Stimulated activated CD4-positive, alpha-beta T cell treated with anti-CD3 and anti-CD28 coated beads, Interleukin-4, amount 100 ng/mL, for 48 hours (primary cell): Measurements from ENCODE around the gene BNIPL.

Experiments used
- DNase-seq, 2 donors: peaks; one replicate each; pipeline ENCODE4 v3.0.0-alpha.2; 2020; ENCODE audit warnings: low read depth in 2 of 2

The BNIPL gene

GRCh38 chr1:151036356-151036755 is at the start of gene BNIPL:
Gene BNIPL, plus strand, starts transcription at chr1:151036586. Its CDS starts 140 bp downstream, at chr1:151036726.
- DNase-seq: no peak

- no peak for DNase-seq
These were observed 48.5 kb upstream of the BNIPL start for GRCh38 chr1:150987924-150988323.

GRCh38 chr1:150992626-150993025 is 43.8 kb upstream of the BNIPL start:
- DNase-seq: no peak

- no peak for DNase-seq
These were observed 42.1 kb upstream of the BNIPL start for GRCh38 chr1:150994248-150994647.

- DNase-seq: no peak
These were observed 40.9 kb upstream of the BNIPL start for GRCh38 chr1:150995460-150995859.

- no peak for DNase-seq
These were observed 40.5 kb upstream of the BNIPL start for GRCh38 chr1:150995896-150996295.

- DNase-seq: no peak
These were observed 39.1 kb upstream of the BNIPL start for GRCh38 chr1:150997126-150997872.

GRCh38 chr1:150997949-150998348 is 38.4 kb upstream of the BNIPL start:
- no peak for DNase-seq

- no peak for DNase-seq
These were observed 37.2 kb upstream of the BNIPL start for GRCh38 chr1:150999051-150999674.

GRCh38 chr1:150999926-151000325 is 36.5 kb upstream of the BNIPL start:
- DNase-seq: no peak

- DNase-seq: no peak
These were observed 36.0 kb upstream of the BNIPL start for GRCh38 chr1:151000408-151000807.

- no peak for DNase-seq
These were observed 34.8 kb upstream of the BNIPL start for GRCh38 chr1:151001602-151002001.

GRCh38 chr1:151002051-151002450 is 34.3 kb upstream of the BNIPL start:
- no peak for DNase-seq

- no peak for DNase-seq
These were observed 33.8 kb upstream of the BNIPL start for GRCh38 chr1:151002611-151003010.

- DNase-seq: no peak
These were observed 33.2 kb upstream of the BNIPL start for GRCh38 chr1:151003180-151003579.

GRCh38 chr1:151005729-151006319 is 30.6 kb upstream of the BNIPL start:
- no peak for DNase-seq

- no peak for DNase-seq
These were observed 29.9 kb upstream of the BNIPL start, which contains the start of gene MINDY1 for GRCh38 chr1:151006327-151007052. Gene MINDY1, minus strand, starts transcription at chr1:151006902. Its CDS starts 4,285 bp downstream, at chr1:151002617.

GRCh38 chr1:151007853-151008243 is 28.5 kb upstream of the BNIPL start:
- no peak for DNase-seq

- peak; percentile 97 to 98 for DNase-seq
These were observed 27.9 kb upstream of the BNIPL start, which contains the start of gene PRUNE1 for GRCh38 chr1:151008244-151009205. Gene PRUNE1, plus strand, starts transcription at chr1:151008449. Its CDS starts 184 bp downstream, at chr1:151008633.

GRCh38 chr1:151009206-151009587 is 27.2 kb upstream of the BNIPL start:
- DNase-seq: no peak
